GM12878 (cell line): ENCODE measurements around the gene CRHBP. TPM values are rescaled to one million over a fixed set of nuclear protein-coding genes. Genes with fewer than 3 reads are reported as not detected.

Experiments used
- ATAC-seq: fragments of 200-7000 bp; cut with Tn5 transposase; 3 replicates; pipeline ENCODE4 v1.9.1; 2020; ENCODE audit warnings: mild to moderate bottlenecking, moderate library complexity
- BruUV-seq: library from RNA; stranded (reverse); fragments of 400-500 nt; replicated peaks from 2 replicates; lab custom pipeline; 2021; lab: Mats Ljungman, UMichigan
- CTCF ChIA-PET: fragments of 300-600 bp; sonication (Branson Sonifier 250); formaldehyde crosslinking; extraction: SDS; loops from one replicate; lab custom pipeline; 2021; ENCODE audit warnings: inconsistent platforms; lab: Yijun Ruan, JAX
- POLR2A ChIA-PET: fragments of 350-600 bp; formaldehyde crosslinking; extraction: SDS; loops from one replicate; lab custom pipeline; 2021; ENCODE audit warnings: inconsistent platforms; lab: Charles Lee
- RAD21 ChIA-PET: fragments of 300-600 bp; sonication (Branson Sonifier 250); formaldehyde crosslinking; loops from one replicate; lab custom pipeline; 2023; ENCODE audit warnings: antibody characterized with exemption; ENCODE audit not compliant: unreplicated experiment; lab: Charles Lee
- SMC1A ChIA-PET: fragments of 300-600 bp; sonication (Branson Sonifier 250); formaldehyde crosslinking; loops from one replicate; lab custom pipeline; 2023; ENCODE audit not compliant: unreplicated experiment, uncharacterized antibody; lab: Charles Lee
- DNase-seq: peaks from one replicate; pipeline ENCODE4 v3.0.0-alpha.2; 2011; ENCODE audit warnings: low read depth, low spot score
- FAIRE-seq: peaks from 3 replicates; lab custom pipeline; 2011; peaks lifted over from hg19 to GRCh38; lab: Jason Lieb, UNC
- H2AFZ ChIP-seq: 2 replicates; pipeline ENCODE4 v1.6.0; 2011; ENCODE audit warnings: low read depth, low read length, control low read depth; ENCODE audit not compliant: control insufficient read depth
- H3K27ac ChIP-seq: 2 replicates; pipeline ENCODE4 v1.5.1; 2011; ENCODE audit warnings: control low read depth; ENCODE audit not compliant: control insufficient read depth, insufficient read depth
- H3K27me3 ChIP-seq, 2 experiments: replicated peaks in 1 of 2; 2 replicates each; pipeline versions ENCODE4 v1.6.0 to v1.6.1; 2011; ENCODE audit warnings: low read length in 1 of 2; ENCODE audit not compliant: control insufficient read depth in 2 of 2, insufficient read depth in 2 of 2
- H3K36me3 ChIP-seq, 2 experiments: 2 replicates each; pipeline ENCODE4 v1.5.1; 2011; ENCODE audit warnings: low read length in 1 of 2; ENCODE audit not compliant: control insufficient read depth in 2 of 2, insufficient read depth in 2 of 2
- H3K4me1 ChIP-seq: 2 replicates; pipeline ENCODE4 v1.6.1; 2011; ENCODE audit warnings: mild to moderate bottlenecking, low read length, moderate library complexity, mixed read lengths; ENCODE audit not compliant: control insufficient read depth, insufficient read depth
- H3K4me2 ChIP-seq: 2 replicates; pipeline ENCODE4 v1.6.0; 2011; ENCODE audit warnings: control low read depth; ENCODE audit not compliant: control insufficient read depth, insufficient read depth
- H3K4me3 ChIP-seq: fragments of 200-600 bp; sonication (generic); 2 replicates; pipeline ENCODE4 v1.5.1; 2016
- H3K79me2 ChIP-seq: 2 replicates; pipeline ENCODE4 v1.6.0; 2011; ENCODE audit warnings: low read length; ENCODE audit not compliant: control insufficient read depth, insufficient read depth
- H3K9ac ChIP-seq: 2 replicates; pipeline ENCODE4 v1.8.0; 2011; ENCODE audit warnings: low read length, control low read depth, mixed read lengths; ENCODE audit not compliant: control insufficient read depth, insufficient read depth
- H3K9me3 ChIP-seq: replicated peaks from 3 replicates; pipeline ENCODE4 v1.5.1; 2011; ENCODE audit warnings: mild to moderate bottlenecking, low read length; ENCODE audit not compliant: control insufficient read depth, insufficient read depth
- H4K20me1 ChIP-seq: 2 replicates; pipeline ENCODE4 v1.6.0; 2011; ENCODE audit not compliant: control insufficient read depth, insufficient read depth
- ATF2 ChIP-seq: IDR thresholded peaks from 2 replicates; pipeline ENCODE4 v1.6.1; 2012; ENCODE audit warnings: low read length, inconsistent platforms
- E2F4 ChIP-seq: IDR thresholded peaks from 2 replicates; pipeline ENCODE4 v1.6.1; 2012; ENCODE audit warnings: low read depth, low read length, improper control_type of control experiment
- E4F1 ChIP-seq: fragments of 450-650 bp; IDR thresholded peaks from 2 replicates; pipeline ENCODE4 v1.6.1; 2018; ENCODE audit warnings: borderline replicate concordance, mild to moderate bottlenecking; ENCODE audit not compliant: partially characterized antibody
- KAT2A ChIP-seq: conservative IDR thresholded peaks from 2 replicates; pipeline ENCODE4 v1.6.1; 2011; ENCODE audit warnings: low read depth, low read length; ENCODE audit not compliant: control insufficient read depth
- LARP7 ChIP-seq: fragments of 450-650 bp; IDR thresholded peaks from 2 replicates; pipeline ENCODE4 v1.6.1; 2017; ENCODE audit warnings: mild to moderate bottlenecking
- PKNOX1 ChIP-seq: fragments of 450-650 bp; IDR thresholded peaks from 2 replicates; pipeline ENCODE4 v1.6.1; 2016; ENCODE audit warnings: mild to moderate bottlenecking
- RB1 ChIP-seq: fragments of 450-650 bp; formaldehyde crosslinking; IDR thresholded peaks from 2 replicates; pipeline ENCODE4 v1.6.1; 2017; ENCODE audit warnings: mild to moderate bottlenecking, borderline replicate concordance
- SMAD1 ChIP-seq: fragments of 450-650 bp; IDR thresholded peaks from 2 replicates; pipeline ENCODE4 v1.6.1; 2018; ENCODE audit warnings: mild to moderate bottlenecking, low read depth; ENCODE audit not compliant: partially characterized antibody
- SMARCA5 ChIP-seq: fragments of 450-650 bp; IDR thresholded peaks from 2 replicates; pipeline ENCODE4 v1.6.1; 2017; ENCODE audit warnings: mild to moderate bottlenecking
- SMC3 ChIP-seq: IDR thresholded peaks from 2 replicates; pipeline ENCODE4 v1.6.1; 2011; ENCODE audit warnings: low read length, improper control_type of control experiment, borderline replicate concordance
- SPI1 ChIP-seq: IDR thresholded peaks from 2 replicates; pipeline ENCODE4 v1.6.1; 2011; ENCODE audit warnings: low read depth, mild to moderate bottlenecking, low read length, moderate library complexity, borderline replicate concordance; ENCODE audit not compliant: insufficient read depth
- USF1 ChIP-seq: IDR thresholded peaks from 2 replicates; pipeline ENCODE4 v1.6.1; 2011; ENCODE audit warnings: borderline replicate concordance, low read depth, mild to moderate bottlenecking, moderate library complexity, mixed read lengths, low read length; ENCODE audit not compliant: insufficient read depth; ENCODE audit errors: extremely low read length
- ZBTB40 ChIP-seq: fragments of 450-650 bp; IDR thresholded peaks from 2 replicates; pipeline ENCODE4 v1.6.1; 2016; ENCODE audit warnings: mild to moderate bottlenecking, moderate library complexity, borderline replicate concordance
- WGBS: methylation state at CpG from one replicate; pipeline ENCODE4 v1.1.6; 2016; ENCODE audit warnings: low lambda C conversion rate; ENCODE audit not compliant: insufficient replicate concordance, insufficient coverage; ENCODE audit errors: missing lambda C conversion rate; 5-methylcytosine and 5-hydroxymethylcytosine counted together
- in situ Hi-C: fragments of 300-500 bp; cut with MboI; formaldehyde crosslinking; loops from 9 replicates; pipeline ENCODE4 v1.14.3; 2018; ENCODE audit warnings: mixed read lengths
- intact Hi-C: fragments of 100-400 bp; cut with micrococcal nuclease; formaldehyde crosslinking; loops from one replicate; pipeline ENCODE4 v1.14.2; 2022; ENCODE audit not compliant: unreplicated experiment
- polyA plus RNA-seq, 11 experiments: library from polyadenylated mRNA; depleted of rRNA in 4 of 11; unstranded in 6 of 11; stranded (reverse) in 5 of 11; fragments of >200 nt; fragmentation: Nextera tagmentation in 4 of 11; fragmentation: Illumina TruSeq in 1 of 11; extraction: Ambion mirVana in 4 of 11; extraction: Trizol in 1 of 11; gene quantifications; 1 replicate in 1 of 11; 2 replicates in 10 of 11; pipeline versions ENCODE4 v1.2.1 to v1.2.3, GENCODE V29; 2011 to 2016; ENCODE audit warnings: inconsistent platforms in 2 of 11, missing spikeins in 2 of 11, low read depth in 1 of 11
- total RNA-seq, 4 experiments: library from RNA; depleted of rRNA in 3 of 4; stranded (reverse); fragments of >200 nt in 3 of 4; fragmentation: Illumina TruSeq in 1 of 4; extraction: Trizol in 1 of 4; gene quantifications; 2 replicates each; pipeline versions ENCODE4 v1.2.1 to v1.2.3, GENCODE V29; 2013 to 2021

CRHBP gene
- total and polyA plus RNA-seq, 10 of the 15 experiments (the other 5 are each of a cell fraction or from before 2014, with no cell fraction given): 0.04 to 0.32 TPM; not detected in 8

- SMC1A ChIA-PET: interaction anchor here (0.6 kb wide), 1 partner anchor 35 kb away, joined by 3 read pairs; no protein-coding TSS in a partner anchor
- no peak for DNase-seq
- H3K4me3 ChIP-seq: no peak overlapping the region
- no peaks in the 10 kb centered on the region for H4K20me1 ChIP-seq
- H3K9me3 ChIP-seq: no peaks in the 10 kb centered on the region
- in situ Hi-C loops: no loop called here
- H3K4me1 ChIP-seq: no peaks in the 10 kb centered on the region
- POLR2A ChIA-PET: no interaction called here
- H3K36me3 ChIP-seq: no peaks in the 10 kb centered on the region
- no peak overlapping the region for H2AFZ ChIP-seq
- WGBS: 61% methylated on average over 2 of the region's 2 CpGs
- H3K27ac ChIP-seq: no peak overlapping the region
- RAD21 ChIA-PET: no interaction called here
- BruUV-seq: no TSS peak
- H3K4me2 ChIP-seq: no peak overlapping the region
- intact Hi-C loops: no loop called here
- no peak for FAIRE-seq
- CTCF ChIA-PET: no interaction called here
- H3K79me2 ChIP-seq: no peaks in the 10 kb centered on the region
- ATAC-seq: no peak
- no peak overlapping the region for H3K9ac ChIP-seq
- H3K27me3 ChIP-seq: no peaks in the 10 kb centered on the region; a peak in 1 of 4 replicates
- TF ChIP-seq ZBTB40 (no peak), SMAD1 (no peak), E4F1 (no peak), RB1 (no peak), SPI1 (no peak), SMC3 (no peak), KAT2A (no peak), E2F4 (no peak), ATF2 (no peak), USF1 (no peak), SMARCA5 (no peak), PKNOX1 (no peak), LARP7 (no peak)
Observed at GRCh38 chr5:76946090-76946489, 6.8 kb upstream of the CRHBP start.
